Brain microvascular endothelial cell (primary cell): Measurements from ENCODE around the gene DIAPH3.

Experiments
- DNase-seq: peaks from one replicate; pipeline ENCODE4 v3.0.0-alpha.2; 2020
- H3K27ac ChIP-seq: fragments of 250-450 bp; sonication (Bioruptor Pico); 2 replicates; pipeline ENCODE4 v1.5.1; 2020; ENCODE audit warnings: mild to moderate bottlenecking, moderate library complexity
- H3K27me3 ChIP-seq: fragments of 250-450 bp; sonication (Bioruptor Pico); replicated peaks from 2 replicates; pipeline ENCODE4 v1.5.1; 2020; ENCODE audit warnings: mild to moderate bottlenecking
- H3K36me3 ChIP-seq: fragments of 250-450 bp; sonication (Bioruptor Pico); replicated peaks from 2 replicates; pipeline ENCODE4 v1.5.1; 2020; ENCODE audit warnings: mild to moderate bottlenecking
- H3K4me3 ChIP-seq: 2 replicates; pipeline ENCODE4 v1.5.1; 2011; ENCODE audit warnings: low read depth, mild to moderate bottlenecking, control low read depth, low read length, moderate library complexity
- in situ Hi-C: cut with HindIII; loops from 2 replicates; pipeline ENCODE4 v1.10.0; 2017; ENCODE audit warnings: low sequenced_read_pairs, low pct_ligation_motif_present
- TF ChIP-seq, protein P1 (sequence below): IDR thresholded peaks from 2 replicates; pipeline ENCODE4 v1.5.1; 2011; ENCODE audit warnings: low read depth, mild to moderate bottlenecking, moderate library complexity, low read length, control low read depth, inconsistent platforms; ENCODE audit errors: missing control alignments

DIAPH3 gene

DNA sequence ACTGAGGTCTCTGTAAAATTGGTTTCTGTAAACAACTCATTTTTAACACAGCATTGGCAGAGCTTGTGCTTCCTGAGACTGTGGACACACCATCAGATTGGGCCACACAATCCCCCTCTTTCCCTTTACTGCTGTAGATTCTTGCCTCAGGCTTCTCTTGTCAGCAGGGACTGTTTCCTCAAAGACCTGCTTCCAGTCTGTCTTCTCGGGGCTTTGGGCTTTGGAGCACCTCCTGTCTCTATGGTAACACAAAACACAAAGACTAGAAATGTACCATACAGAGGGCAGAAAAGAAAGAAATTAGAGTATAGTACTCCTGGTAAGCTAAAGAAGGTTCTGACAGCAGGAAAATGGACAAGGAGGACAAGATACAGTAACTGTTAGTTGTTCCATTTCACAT, 484.5 kb downstream of the DIAPH3 start:
- H3K27ac ChIP-seq: no peak overlapping the region
- no peak for DNase-seq
- H3K4me3 ChIP-seq: no peak overlapping the region
- TF ChIP-seq, protein P1, sequence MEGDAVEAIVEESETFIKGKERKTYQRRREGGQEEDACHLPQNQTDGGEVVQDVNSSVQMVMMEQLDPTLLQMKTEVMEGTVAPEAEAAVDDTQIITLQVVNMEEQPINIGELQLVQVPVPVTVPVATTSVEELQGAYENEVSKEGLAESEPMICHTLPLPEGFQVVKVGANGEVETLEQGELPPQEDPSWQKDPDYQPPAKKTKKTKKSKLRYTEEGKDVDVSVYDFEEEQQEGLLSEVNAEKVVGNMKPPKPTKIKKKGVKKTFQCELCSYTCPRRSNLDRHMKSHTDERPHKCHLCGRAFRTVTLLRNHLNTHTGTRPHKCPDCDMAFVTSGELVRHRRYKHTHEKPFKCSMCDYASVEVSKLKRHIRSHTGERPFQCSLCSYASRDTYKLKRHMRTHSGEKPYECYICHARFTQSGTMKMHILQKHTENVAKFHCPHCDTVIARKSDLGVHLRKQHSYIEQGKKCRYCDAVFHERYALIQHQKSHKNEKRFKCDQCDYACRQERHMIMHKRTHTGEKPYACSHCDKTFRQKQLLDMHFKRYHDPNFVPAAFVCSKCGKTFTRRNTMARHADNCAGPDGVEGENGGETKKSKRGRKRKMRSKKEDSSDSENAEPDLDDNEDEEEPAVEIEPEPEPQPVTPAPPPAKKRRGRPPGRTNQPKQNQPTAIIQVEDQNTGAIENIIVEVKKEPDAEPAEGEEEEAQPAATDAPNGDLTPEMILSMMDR: no peak
- no peaks in the 10 kb centered on the region for H3K36me3 ChIP-seq
- H3K27me3 ChIP-seq: no peaks in the 10 kb centered on the region
- in situ Hi-C loops: no loop called here

DNA sequence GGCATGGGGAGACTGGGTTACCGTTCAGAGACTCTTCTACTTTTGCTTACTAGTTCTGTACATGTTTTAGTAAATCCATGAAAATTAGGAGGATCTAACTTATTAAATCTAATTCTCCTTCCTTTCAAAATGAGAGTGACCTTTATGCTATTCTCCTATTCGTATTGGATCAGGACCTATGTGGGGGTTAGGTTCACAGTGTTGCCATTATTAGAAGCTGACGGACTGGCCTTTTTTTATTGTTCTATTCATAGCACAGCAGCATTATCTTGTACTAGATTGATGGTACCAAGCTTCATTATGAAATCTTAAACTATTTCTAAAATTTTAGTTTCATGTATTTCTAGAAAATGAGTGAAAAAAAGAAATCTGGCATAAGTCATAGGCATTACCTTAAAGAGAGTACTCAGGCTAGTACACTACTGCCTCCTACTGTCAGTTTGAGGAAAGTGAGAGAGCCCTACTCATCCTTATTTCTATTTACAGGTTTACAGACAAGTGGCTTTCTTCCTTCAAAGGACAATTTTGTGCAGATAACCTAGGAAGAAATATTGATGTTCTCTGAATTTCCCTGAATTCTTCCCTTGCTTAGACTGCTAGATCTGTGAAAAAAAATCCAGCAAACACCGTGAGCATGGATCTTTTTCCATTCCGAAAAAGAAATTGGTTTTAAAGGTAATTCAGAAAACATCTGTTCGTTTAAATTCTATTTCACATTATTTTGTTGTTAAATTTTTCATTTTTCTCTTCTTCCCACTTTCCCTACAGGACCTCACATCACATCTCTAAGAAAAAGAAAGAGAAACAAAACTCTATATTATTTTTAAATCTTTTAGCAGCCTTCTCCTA, 485.5 kb downstream of the DIAPH3 start:
- no peaks in the 10 kb centered on the region for H3K36me3 ChIP-seq
- peak; percentile 76 for DNase-seq
- no peaks in the 10 kb centered on the region for H3K27me3 ChIP-seq
- TF ChIP-seq, protein P1: peak; percentile 75
- H3K4me3 ChIP-seq: no peak overlapping the region
- H3K27ac ChIP-seq: no peak overlapping the region
- in situ Hi-C loops: no loop called here

DNA sequence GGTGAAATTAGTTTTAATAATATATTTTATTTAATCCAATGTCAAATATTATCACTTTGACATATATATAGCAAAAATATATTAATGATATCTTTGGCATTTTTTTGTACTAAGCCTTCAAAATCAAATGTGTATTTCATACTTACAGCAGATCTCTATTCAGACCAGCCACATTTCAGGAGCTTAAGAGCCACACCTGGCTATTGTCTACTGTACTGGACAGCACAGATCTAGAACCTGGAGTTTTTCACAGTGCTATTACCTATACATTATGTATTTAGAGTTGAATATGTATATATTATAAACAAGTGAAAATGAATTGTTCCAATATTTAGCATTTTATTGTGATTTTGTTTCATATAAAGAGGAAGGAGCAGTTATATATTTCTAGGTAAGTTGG, 486.3 kb downstream of the DIAPH3 start:
- no peak overlapping the region for H3K4me3 ChIP-seq
- H3K36me3 ChIP-seq: no peaks in the 10 kb centered on the region
- H3K27me3 ChIP-seq: no peaks in the 10 kb centered on the region
- no peak overlapping the region for H3K27ac ChIP-seq
- no peak for DNase-seq
- in situ Hi-C loops: no loop called here
- TF ChIP-seq, protein P1: no peak

DNA sequence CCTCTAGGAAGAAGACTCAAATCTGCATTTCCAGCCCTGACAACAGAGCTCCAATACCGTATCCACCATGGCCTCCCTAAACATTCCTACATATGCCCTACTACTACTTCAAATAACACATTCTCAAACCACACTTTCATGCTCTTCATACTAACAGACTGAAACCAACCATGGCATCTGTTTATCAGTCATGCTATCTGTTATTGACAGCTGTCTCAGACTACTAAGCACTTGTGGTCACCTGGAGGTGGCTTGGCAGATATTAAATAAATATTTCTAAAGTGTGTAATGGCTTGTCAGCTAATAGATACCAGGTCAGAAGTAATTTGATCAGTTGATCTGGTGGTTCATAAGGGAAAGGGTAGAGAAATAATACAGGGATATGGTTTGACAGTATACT, 489.1 kb downstream of the DIAPH3 start:
- no peaks in the 10 kb centered on the region for H3K36me3 ChIP-seq
- TF ChIP-seq, protein P1: no peak

DNA sequence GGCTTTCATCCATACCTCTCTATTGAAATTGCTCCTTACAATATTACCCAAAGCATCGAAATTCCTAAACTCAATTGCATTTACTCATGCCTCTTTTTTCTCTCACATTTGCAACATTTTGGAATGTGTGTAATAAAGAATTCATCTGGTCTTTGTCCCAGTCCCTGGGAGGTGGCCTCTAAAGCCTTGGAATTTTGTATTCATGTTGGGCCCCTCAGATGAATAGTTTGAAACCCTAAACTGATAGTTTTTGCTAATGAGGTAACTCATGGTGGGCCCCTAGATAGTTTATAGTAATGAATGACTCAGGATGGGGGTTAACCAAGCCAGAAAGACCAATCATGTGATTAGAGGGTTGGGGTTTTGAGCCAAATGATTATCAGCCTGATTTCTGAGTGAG, 490.4 kb downstream of the DIAPH3 start:
- in situ Hi-C loops: no loop called here
- TF ChIP-seq, protein P1: no peak
- Histone ChIP-seq H3K4me3 (no peak overlapping the region), H3K27me3 (no peaks in the 10 kb centered on the region), H3K36me3 (no peaks in the 10 kb centered on the region), H3K27ac (no peak overlapping the region)
- no peak for DNase-seq

More for the DNA sequence above, 489.1 kb downstream of the DIAPH3 start:
- Histone ChIP-seq H3K27ac (no peak overlapping the region), H3K4me3 (no peak overlapping the region), H3K27me3 (no peaks in the 10 kb centered on the region)
- in situ Hi-C loops: no loop called here
- DNase-seq: no peak

DNA sequence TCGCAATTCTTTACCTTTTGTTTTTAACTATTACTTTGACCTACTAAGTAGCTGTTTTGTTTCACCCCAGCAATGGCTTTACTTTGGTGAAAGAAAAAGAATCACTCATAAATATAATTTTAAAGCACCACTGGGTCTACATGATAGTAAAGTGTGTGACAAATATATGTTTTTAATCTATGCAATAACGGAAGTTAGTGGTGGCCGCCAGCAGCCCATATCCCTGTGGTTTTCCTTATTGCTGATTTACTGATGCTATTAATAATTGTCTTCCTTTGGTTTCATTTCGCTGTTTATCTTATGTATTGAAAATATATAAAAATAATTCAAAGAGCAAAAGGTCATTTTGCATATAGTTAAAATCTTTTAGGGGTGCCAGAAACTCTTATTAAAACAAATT, 491.3 kb downstream of the DIAPH3 start:
- no peak overlapping the region for H3K27ac ChIP-seq
- TF ChIP-seq, protein P1: no peak
- no peaks in the 10 kb centered on the region for H3K27me3 ChIP-seq
- in situ Hi-C loops: no loop called here
- H3K4me3 ChIP-seq: no peak overlapping the region
- no peak for DNase-seq
- no peaks in the 10 kb centered on the region for H3K36me3 ChIP-seq
